ENCODE data around the gene LPCAT2. TPM values are rescaled to one million over a fixed set of nuclear protein-coding genes. Genes with fewer than 3 reads are reported as not detected.

LPCAT2 gene, protein sequence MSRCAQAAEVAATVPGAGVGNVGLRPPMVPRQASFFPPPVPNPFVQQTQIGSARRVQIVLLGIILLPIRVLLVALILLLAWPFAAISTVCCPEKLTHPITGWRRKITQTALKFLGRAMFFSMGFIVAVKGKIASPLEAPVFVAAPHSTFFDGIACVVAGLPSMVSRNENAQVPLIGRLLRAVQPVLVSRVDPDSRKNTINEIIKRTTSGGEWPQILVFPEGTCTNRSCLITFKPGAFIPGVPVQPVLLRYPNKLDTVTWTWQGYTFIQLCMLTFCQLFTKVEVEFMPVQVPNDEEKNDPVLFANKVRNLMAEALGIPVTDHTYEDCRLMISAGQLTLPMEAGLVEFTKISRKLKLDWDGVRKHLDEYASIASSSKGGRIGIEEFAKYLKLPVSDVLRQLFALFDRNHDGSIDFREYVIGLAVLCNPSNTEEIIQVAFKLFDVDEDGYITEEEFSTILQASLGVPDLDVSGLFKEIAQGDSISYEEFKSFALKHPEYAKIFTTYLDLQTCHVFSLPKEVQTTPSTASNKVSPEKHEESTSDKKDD
- total RNA-seq: 1 to 10 TPM; 3.3 to 9.1 TPM

DNA sequence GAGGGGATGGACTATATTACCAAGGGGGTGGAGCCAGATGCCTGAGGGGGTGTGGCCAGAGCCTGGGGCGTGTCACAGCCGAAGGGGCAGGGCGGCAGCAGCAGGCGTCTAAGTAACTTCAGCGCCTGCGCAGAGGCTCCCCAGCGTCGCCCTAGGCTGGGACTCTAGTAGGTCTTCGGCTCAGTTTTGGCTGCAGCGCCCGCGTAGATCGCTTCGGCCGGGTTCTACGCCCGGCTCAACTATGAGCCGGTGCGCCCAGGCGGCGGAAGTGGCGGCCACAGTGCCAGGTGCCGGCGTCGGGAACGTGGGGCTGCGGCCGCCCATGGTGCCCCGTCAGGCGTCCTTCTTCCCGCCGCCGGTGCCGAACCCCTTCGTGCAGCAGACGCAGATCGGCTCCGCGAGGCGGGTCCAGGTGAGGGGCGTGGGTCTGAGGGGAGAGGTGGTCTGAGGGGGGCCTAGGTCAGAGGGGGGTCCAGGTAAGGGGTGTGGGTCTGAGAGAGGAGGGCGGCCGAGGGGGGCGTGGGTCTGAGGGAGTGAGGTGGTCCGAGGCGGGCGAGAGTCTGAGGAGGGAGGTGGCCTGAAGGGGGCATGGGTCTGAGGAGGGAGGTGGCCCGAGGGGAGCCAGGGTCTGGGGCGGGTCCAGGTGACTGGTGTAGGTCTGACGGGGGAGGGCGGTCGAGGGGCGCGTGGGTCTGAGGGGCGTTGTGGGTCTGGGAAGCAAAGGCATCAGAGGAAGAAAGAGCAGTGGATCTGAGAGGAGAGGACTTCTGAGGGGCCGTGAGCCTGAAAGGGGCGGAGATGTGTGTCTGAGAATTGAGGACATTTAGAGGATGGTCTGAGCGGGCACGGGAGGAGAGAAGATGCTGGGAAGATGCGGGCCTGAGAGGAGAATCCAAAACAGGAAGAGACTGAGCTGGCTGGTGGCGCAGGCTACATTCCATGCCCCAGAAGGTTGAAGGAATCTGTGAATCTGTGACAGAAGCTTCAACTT lies at the start of gene LPCAT2:
Gene LPCAT2, plus strand, starts transcription at position 132 of the 991 bp plus-strand sequence. Its CDS starts 110 bp downstream, at position 242.
- Histone ChIP-seq H3K4me1 (peaks cover 12% of the 10 kb centered on the region), H3K36me3 (replicated peaks in 1 of 2; ENCODE audit: insufficient read depth in 1 of 2, low read depth in 2 of 2) (no peaks in the 10 kb centered on the region), H3K9me3 (no peaks in the 10 kb centered on the region), H3K27me3 (no peaks in the 10 kb centered on the region), H3K4me3 (peak within 1 kb of the TSS; percentile 14 to 57), H3K27ac (peak within 1 kb of the TSS in 3 of 4 donors; percentile 41 to 79 (median 65))
- TF ChIP-seq POLR2A (IDR thresholded peaks at IDR 0.05) (peak; percentile 36 to 79 (median 70)), CTCF (IDR thresholded peaks at IDR 0.05) (no peak)
- intact Hi-C loops (cut with DNase I): no loop called here
- peak; percentile 86 to 94 (median 90) for DNase-seq
- 3 to 5% methylated on average over 32 to 61 of the region's 61 CpGs for WGBS, 2 donors
- peak; percentile 93 for ATAC-seq

GRCh38 chr16:55462241-55462640 lies 46.6 kb upstream of the LPCAT2 start:
- H3K36me3 ChIP-seq (replicated peaks in 1 of 2; ENCODE audit: insufficient read depth in 1 of 2, low read depth in 2 of 2): no peaks in the 10 kb centered on the region
- DNase-seq: no peak
- no peaks in the 10 kb centered on the region for H3K9me3 ChIP-seq
- no peak overlapping the region for H3K4me3 ChIP-seq
- H3K27me3 ChIP-seq: no peaks in the 10 kb centered on the region
- WGBS, 2 donors: 55 to 59% methylated on average over 6 of the region's 6 CpGs
- intact Hi-C loops (cut with DNase I): loop anchor here (5.0 to 10.0 kb wide), 3 partner anchors 85 to 383 kb away; no protein-coding TSS in a partner anchor
- ATAC-seq: no peak
- no peak overlapping the region for H3K27ac ChIP-seq
- TF ChIP-seq POLR2A (IDR thresholded peaks at IDR 0.05) (no peak), CTCF (IDR thresholded peaks at IDR 0.05) (no peak)
- H3K4me1 ChIP-seq: no peaks in the 10 kb centered on the region

DNA sequence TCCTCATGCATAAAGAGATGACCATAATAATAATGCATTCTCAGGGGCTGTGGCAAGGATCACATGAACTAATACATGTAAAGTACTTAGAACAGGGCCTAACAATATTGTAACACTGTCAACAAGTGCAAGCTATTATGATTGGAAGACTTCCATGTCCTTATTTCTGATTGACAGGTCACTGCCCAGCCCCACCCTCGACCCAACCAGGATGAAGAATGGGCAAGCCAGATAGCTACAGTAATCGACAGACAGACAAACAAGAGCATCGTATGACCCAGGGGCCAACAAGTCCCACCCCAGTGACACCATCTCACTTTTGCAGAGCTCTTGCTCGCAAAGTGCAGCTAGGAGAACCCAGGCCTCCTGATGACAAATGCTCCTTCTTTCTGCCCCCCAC lies 44.5 kb upstream of the LPCAT2 start:
- H3K27ac ChIP-seq: no peak overlapping the region
- no peak for ATAC-seq
- no peak for DNase-seq
- 17 to 28% methylated on average over 1 to 4 of the region's 4 CpGs for WGBS, 2 donors
- intact Hi-C loops (cut with DNase I): loop anchor here (5.0 to 10.0 kb wide), 3 partner anchors 83 to 380 kb away; no protein-coding TSS in a partner anchor
- no peaks in the 10 kb centered on the region for H3K9me3 ChIP-seq
- H3K4me3 ChIP-seq: no peak overlapping the region
- TF ChIP-seq POLR2A (IDR thresholded peaks at IDR 0.05): no peak
- TF ChIP-seq CTCF (IDR thresholded peaks at IDR 0.05): no peak
- no peaks in the 10 kb centered on the region for H3K27me3 ChIP-seq
- H3K36me3 ChIP-seq (replicated peaks in 1 of 2; ENCODE audit: insufficient read depth in 1 of 2, low read depth in 2 of 2): no peaks in the 10 kb centered on the region
- no peaks in the 10 kb centered on the region for H3K4me1 ChIP-seq

GRCh38 chr16:55465077-55465896 lies 43.6 kb upstream of the LPCAT2 start:
- Histone ChIP-seq H3K27ac (no peak overlapping the region), H3K4me3 (no peak overlapping the region)
- whole genome bisulfite sequencing, 2 donors: 21 to 40% methylated on average over 13 to 19 of the region's 19 CpGs

More at GRCh38 chr16:55465077-55465896, 43.6 kb upstream of the LPCAT2 start:
- H3K9me3 ChIP-seq: no peaks in the 10 kb centered on the region
- intact Hi-C loops (cut with DNase I): loop anchor here (10.0 kb wide), 1 partner anchor 380 kb away; no protein-coding TSS in a partner anchor
- ATAC-seq (peak; percentile 88), DNase-seq (peak; percentile 90 to 94 (median 91))
- no peak for TF ChIP-seq POLR2A (IDR thresholded peaks at IDR 0.05)
- peak; percentile 99 to 100 (median 100) for TF ChIP-seq CTCF (IDR thresholded peaks at IDR 0.05)
- H3K27me3 ChIP-seq: no peaks in the 10 kb centered on the region
- no peaks in the 10 kb centered on the region for H3K36me3 ChIP-seq (replicated peaks in 1 of 2; ENCODE audit: insufficient read depth in 1 of 2, low read depth in 2 of 2)
- H3K4me1 ChIP-seq: peaks cover 5% of the 10 kb centered on the region
